Gastroesophageal sphincter (tissue), 3 donors: ENCODE results near the gene LSR.

Source experiments
- POLR2A ChIP-seq, 2 donors: fragments of 450-650 bp; IDR thresholded peaks; one replicate each; pipeline ENCODE4 v1.6.1; 2017; ENCODE audit warnings: antibody characterized with exemption in 2 of 2, mild to moderate bottlenecking in 2 of 2, moderate library complexity in 1 of 2
- POLR2AphosphoS5 ChIP-seq: sonication (generic); formaldehyde crosslinking; IDR thresholded peaks from one replicate; pipeline ENCODE4 v1.6.1; 2017; ENCODE audit warnings: antibody characterized with exemption
- TF ChIP-seq, protein P1 (sequence below), 4 experiments: fragments of 200-600 bp in 2 of 4; fragments of 450-650 bp in 2 of 4; sonication (generic) in 1 of 4; IDR thresholded peaks; one replicate each; pipeline ENCODE4 v1.5.1; 2017 to 2019; ENCODE audit warnings: antibody characterized with exemption in 4 of 4, mild to moderate bottlenecking in 2 of 4, moderate library complexity in 2 of 4

DNA sequence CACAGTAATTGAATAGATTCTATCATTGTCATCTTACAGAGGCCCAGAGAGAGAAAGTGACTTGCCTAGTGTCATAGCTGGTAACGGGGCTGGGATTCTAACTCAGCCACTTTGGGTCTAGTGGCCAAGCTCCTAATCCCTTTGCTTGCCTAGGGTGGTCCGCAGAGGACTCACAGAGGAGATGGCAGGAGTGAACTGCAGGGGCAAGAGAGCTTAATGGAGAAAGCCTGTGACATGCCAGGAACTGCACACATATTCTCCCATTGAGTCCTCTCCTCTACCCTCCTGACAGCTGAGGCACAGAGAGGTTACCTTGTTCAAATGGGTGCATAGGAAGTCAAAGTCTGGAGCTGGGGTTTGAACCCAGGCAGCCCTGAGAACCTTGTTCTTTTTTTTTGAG lies 2.7 kb downstream of the LSR start:
- TF ChIP-seq, protein P1, sequence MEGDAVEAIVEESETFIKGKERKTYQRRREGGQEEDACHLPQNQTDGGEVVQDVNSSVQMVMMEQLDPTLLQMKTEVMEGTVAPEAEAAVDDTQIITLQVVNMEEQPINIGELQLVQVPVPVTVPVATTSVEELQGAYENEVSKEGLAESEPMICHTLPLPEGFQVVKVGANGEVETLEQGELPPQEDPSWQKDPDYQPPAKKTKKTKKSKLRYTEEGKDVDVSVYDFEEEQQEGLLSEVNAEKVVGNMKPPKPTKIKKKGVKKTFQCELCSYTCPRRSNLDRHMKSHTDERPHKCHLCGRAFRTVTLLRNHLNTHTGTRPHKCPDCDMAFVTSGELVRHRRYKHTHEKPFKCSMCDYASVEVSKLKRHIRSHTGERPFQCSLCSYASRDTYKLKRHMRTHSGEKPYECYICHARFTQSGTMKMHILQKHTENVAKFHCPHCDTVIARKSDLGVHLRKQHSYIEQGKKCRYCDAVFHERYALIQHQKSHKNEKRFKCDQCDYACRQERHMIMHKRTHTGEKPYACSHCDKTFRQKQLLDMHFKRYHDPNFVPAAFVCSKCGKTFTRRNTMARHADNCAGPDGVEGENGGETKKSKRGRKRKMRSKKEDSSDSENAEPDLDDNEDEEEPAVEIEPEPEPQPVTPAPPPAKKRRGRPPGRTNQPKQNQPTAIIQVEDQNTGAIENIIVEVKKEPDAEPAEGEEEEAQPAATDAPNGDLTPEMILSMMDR (IDR thresholded peaks at IDR 0.05): no peak
- TF ChIP-seq POLR2A (IDR thresholded peaks at IDR 0.05) (no peak), POLR2AphosphoS5 (no peak)
